Breast epithelium (tissue), 4 donors: ENCODE data around the gene PTPRK. TPM values are rescaled to one million over a fixed set of nuclear protein-coding genes. Genes with fewer than 3 reads are reported as not detected.

Experiments used
- DNase-seq, 2 donors: peaks; one replicate each; pipeline ENCODE4 v3.0.0-alpha.2; 2019; ENCODE audit warnings: low spot score in 2 of 2
- H3K27ac ChIP-seq, 2 donors: fragments of 200-600 bp; sonication (generic) in 1 of 2; one replicate each; pipeline ENCODE4 v1.5.1; 2016 to 2019; ENCODE audit warnings: mild to moderate bottlenecking in 1 of 2
- H3K27me3 ChIP-seq, 2 donors: fragments of 200-600 bp; sonication (generic) in 1 of 2; one replicate each; pipeline versions ENCODE4 v1.5.1 to v1.6.0; 2017 to 2019; ENCODE audit warnings: control low read depth in 1 of 2, mild to moderate bottlenecking in 1 of 2
- H3K36me3 ChIP-seq: fragments of 200-600 bp; one replicate; pipeline ENCODE4 v1.5.1; 2019
- H3K4me1 ChIP-seq, 2 donors: fragments of 200-600 bp; sonication (generic); one replicate each; pipeline ENCODE4 v1.5.1; 2016 to 2019; ENCODE audit warnings: control low read depth in 1 of 2
- H3K4me3 ChIP-seq, 3 donors: fragments of 200-600 bp; sonication (generic); 1 replicate in 2 of 3; 2 replicates in 1 of 3; pipeline ENCODE4 v1.5.1; 2016 to 2019; ENCODE audit warnings: mild to moderate bottlenecking in 3 of 3, moderate library complexity in 2 of 3
- H3K9me3 ChIP-seq, 2 donors: fragments of 200-600 bp; sonication (generic) in 1 of 2; one replicate each; pipeline ENCODE4 v1.5.1; 2016 to 2019; ENCODE audit warnings: control low read depth in 1 of 2
- CTCF ChIP-seq, 3 donors: fragments of 450-650 bp; IDR thresholded peaks; one replicate each; pipeline ENCODE4 v1.5.1; 2016 to 2017; ENCODE audit warnings: antibody characterized with exemption in 3 of 3, mild to moderate bottlenecking in 3 of 3, moderate library complexity in 3 of 3
- POLR2A ChIP-seq: fragments of 450-650 bp; IDR thresholded peaks from one replicate; pipeline ENCODE4 v1.6.1; 2016; ENCODE audit warnings: antibody characterized with exemption, mild to moderate bottlenecking, moderate library complexity
- POLR2AphosphoS5 ChIP-seq, 3 donors: sonication (generic); formaldehyde crosslinking; IDR thresholded peaks; one replicate each; pipeline ENCODE4 v1.6.1; 2017; ENCODE audit warnings: antibody characterized with exemption in 3 of 3
- intact Hi-C: fragments of 100-400 bp; cut with DNase I; formaldehyde crosslinking; loops from one replicate; pipeline ENCODE4 v1.15.1; 2023; ENCODE audit warnings: low total_unique reads
- total RNA-seq, 3 donors: library from RNA; depleted of rRNA; stranded (reverse); fragments of >200 nt; gene quantifications; one replicate each; pipeline ENCODE4 v1.1.0, GENCODE V29; 2016

PTPRK gene
- total RNA-seq, 3 donors from 2014 or later: 29.1 to 134 (median 77.0) TPM

GRCh38 chr6:128455959-128456358 lies 64.4 kb downstream of the PTPRK start:
- H3K27ac ChIP-seq: no peak overlapping the region
- no peak overlapping the region for H3K4me3 ChIP-seq
- intact Hi-C loops: no loop called here
- H3K4me1 ChIP-seq: no peaks in the 10 kb centered on the region
- DNase-seq: no peak
- no peaks in the 10 kb centered on the region for H3K36me3 ChIP-seq
- no peaks in the 10 kb centered on the region for H3K9me3 ChIP-seq
- no peaks in the 10 kb centered on the region for H3K27me3 ChIP-seq
- TF ChIP-seq POLR2AphosphoS5 (IDR thresholded peaks at IDR 0.05): no peak
- TF ChIP-seq CTCF (IDR thresholded peaks at IDR 0.05): no peak
- TF ChIP-seq POLR2A: no peak

GRCh38 chr6:128452713-128453112 lies 67.7 kb downstream of the PTPRK start:
- Histone ChIP-seq H3K9me3 (no peaks in the 10 kb centered on the region), H3K27me3 (no peaks in the 10 kb centered on the region), H3K4me1 (no peaks in the 10 kb centered on the region), H3K4me3 (no peak overlapping the region), H3K36me3 (no peaks in the 10 kb centered on the region), H3K27ac (no peak overlapping the region)
- TF ChIP-seq POLR2AphosphoS5 (IDR thresholded peaks at IDR 0.05) (no peak), CTCF (IDR thresholded peaks at IDR 0.05) (no peak), POLR2A (no peak)
- intact Hi-C loops: no loop called here
- DNase-seq: no peak

GRCh38 chr6:128446497-128446896 lies 73.9 kb downstream of the PTPRK start:
- Histone ChIP-seq H3K27me3 (no peaks in the 10 kb centered on the region), H3K4me1 (no peaks in the 10 kb centered on the region), H3K36me3 (no peaks in the 10 kb centered on the region), H3K27ac (no peak overlapping the region), H3K4me3 (no peak overlapping the region), H3K9me3 (no peaks in the 10 kb centered on the region)
- no peak for TF ChIP-seq POLR2AphosphoS5 (IDR thresholded peaks at IDR 0.05)
- TF ChIP-seq CTCF (IDR thresholded peaks at IDR 0.05): no peak
- TF ChIP-seq POLR2A: no peak
- intact Hi-C loops: no loop called here
- DNase-seq: no peak

- intact Hi-C loops: no loop called here
- H3K27ac ChIP-seq: no peak overlapping the region
- no peaks in the 10 kb centered on the region for H3K27me3 ChIP-seq
- no peak for DNase-seq
- no peaks in the 10 kb centered on the region for H3K9me3 ChIP-seq
- no peak for TF ChIP-seq POLR2A
- TF ChIP-seq CTCF (IDR thresholded peaks at IDR 0.05): no peak
- TF ChIP-seq POLR2AphosphoS5 (IDR thresholded peaks at IDR 0.05): no peak
- H3K4me1 ChIP-seq: no peaks in the 10 kb centered on the region
- no peak overlapping the region for H3K4me3 ChIP-seq
- H3K36me3 ChIP-seq: no peaks in the 10 kb centered on the region
These were observed 76.8 kb downstream of the PTPRK start for GRCh38 chr6:128443553-128443952.

- H3K36me3 ChIP-seq: no peaks in the 10 kb centered on the region
These were observed 80.8 kb downstream of the PTPRK start for GRCh38 chr6:128439627-128440026.

More at GRCh38 chr6:128439627-128440026, 80.8 kb downstream of the PTPRK start:
- no peak for DNase-seq
- Histone ChIP-seq H3K4me1 (no peaks in the 10 kb centered on the region), H3K9me3 (no peaks in the 10 kb centered on the region), H3K27me3 (no peaks in the 10 kb centered on the region), H3K27ac (no peak overlapping the region), H3K4me3 (no peak overlapping the region)
- no peak for TF ChIP-seq CTCF (IDR thresholded peaks at IDR 0.05)
- no peak for TF ChIP-seq POLR2A
- TF ChIP-seq POLR2AphosphoS5 (IDR thresholded peaks at IDR 0.05): no peak
- intact Hi-C loops: no loop called here
